H1 (cell line): ENCODE results near the gene PLD3. TPM values are rescaled to one million over a fixed set of nuclear protein-coding genes. Genes with fewer than 3 reads are reported as not detected.
A peak's percentile ranks its signal among the peaks of the same experiment; 100 is the strongest.

Experiments
- CTCF ChIA-PET: fragments of 300-600 bp; sonication (Branson Sonifier 250); formaldehyde crosslinking; loops from one replicate; lab custom pipeline; 2021; ENCODE audit not compliant: partially characterized antibody; lab: Charles Lee
- POLR2A ChIA-PET: fragments of 300-600 bp; sonication (Branson Sonifier 250); formaldehyde crosslinking; loops from one replicate; lab custom pipeline; 2021; ENCODE audit warnings: inconsistent platforms; ENCODE audit not compliant: partially characterized antibody; lab: Charles Lee
- DNase-seq, 2 experiments: peaks; one replicate each; pipeline versions ENCODE4 v3.0.0 to v3.0.0-alpha.2; 2010 to 2022; ENCODE audit warnings: low spot score in 2 of 2, low read depth in 1 of 2, mixed read lengths in 1 of 2
- FAIRE-seq: peaks from 2 replicates; lab custom pipeline; 2011; peaks lifted over from hg19 to GRCh38; lab: Jason Lieb, UNC
- H2AFZ ChIP-seq: 2 replicates; pipeline ENCODE4 v1.8.1; 2012; ENCODE audit warnings: low read length, inconsistent platforms
- H2AK5ac ChIP-seq: 2 replicates; pipeline ENCODE4 v1.6.1; 2013; ENCODE audit warnings: low read depth, low read length
- H2BK120ac ChIP-seq: replicated peaks from 2 replicates; pipeline ENCODE3; 2013; ENCODE audit warnings: low read depth, low read length, inconsistent platforms
- H2BK12ac ChIP-seq: 2 replicates; pipeline ENCODE4 v1.6.1; 2013; ENCODE audit warnings: low read depth, low read length
- H2BK15ac ChIP-seq: 2 replicates; pipeline ENCODE4 v1.6.1; 2013; ENCODE audit warnings: low read length
- H2BK20ac ChIP-seq: 2 replicates; pipeline ENCODE4 v1.6.1; 2013; ENCODE audit warnings: low read length
- H2BK5ac ChIP-seq: 2 replicates; pipeline ENCODE4 v1.6.1; 2013; ENCODE audit warnings: low read depth, low read length
- H3K14ac ChIP-seq: 2 replicates; pipeline ENCODE4 v1.6.1; 2013; ENCODE audit warnings: inconsistent platforms; ENCODE audit not compliant: insufficient read length
- H3K18ac ChIP-seq: 2 replicates; pipeline ENCODE4 v1.6.1; 2013; ENCODE audit warnings: low read length; ENCODE audit errors: extremely low read depth
- H3K23ac ChIP-seq: 2 replicates; pipeline ENCODE4 v1.6.1; 2013; ENCODE audit warnings: inconsistent platforms; ENCODE audit not compliant: insufficient read length
- H3K23me2 ChIP-seq: 2 replicates; pipeline ENCODE4 v1.6.1; 2013; ENCODE audit warnings: low read depth, low read length
- H3K27ac ChIP-seq: 2 replicates; pipeline ENCODE4 v1.6.1; 2011; ENCODE audit warnings: low read depth, low read length, inconsistent platforms
- H3K27me3 ChIP-seq, 4 experiments: replicated peaks in 1 of 4; 1 replicate in 1 of 4; 2 replicates in 3 of 4; pipeline versions ENCODE4 v1.6.1 to v1.8.1; 2011 to 2013; ENCODE audit warnings: low read length in 3 of 4, mild to moderate bottlenecking in 3 of 4, inconsistent platforms in 2 of 4, mixed read lengths in 2 of 4, moderate library complexity in 1 of 4; ENCODE audit not compliant: control insufficient read depth in 3 of 4, insufficient read depth in 3 of 4; ENCODE audit errors: extremely low read depth in 1 of 4
- H3K36me3 ChIP-seq, 4 experiments: 2 replicates each; pipeline versions ENCODE4 v1.6.1 to v1.8.1; 2011 to 2013; ENCODE audit warnings: mild to moderate bottlenecking in 4 of 4, low read length in 3 of 4, moderate library complexity in 2 of 4, control low read depth in 1 of 4, inconsistent platforms in 1 of 4; ENCODE audit not compliant: insufficient read depth in 4 of 4, control insufficient read depth in 2 of 4
- H3K4ac ChIP-seq: replicated peaks from 2 replicates; pipeline ENCODE3; 2013; ENCODE audit warnings: low read length, low read depth, mixed read lengths, inconsistent platforms; ENCODE audit not compliant: insufficient read length
- H3K4me1 ChIP-seq, 4 experiments: replicated peaks in 1 of 4; 1 replicate in 1 of 4; 2 replicates in 3 of 4; pipeline versions ENCODE4 v1.6.1 to v1.8.1; 2011 to 2013; ENCODE audit warnings: low read length in 3 of 4, inconsistent platforms in 2 of 4, mixed read lengths in 1 of 4; ENCODE audit not compliant: insufficient read depth in 4 of 4, control insufficient read depth in 3 of 4
- H3K4me2 ChIP-seq, 2 experiments: 2 replicates each; pipeline versions ENCODE4 v1.6.1 to v1.8.1; 2011 to 2013; ENCODE audit warnings: low read depth in 2 of 2, low read length in 2 of 2, control low read depth in 1 of 2, inconsistent platforms in 1 of 2, mild to moderate bottlenecking in 1 of 2; ENCODE audit not compliant: insufficient read depth in 1 of 2
- H3K4me3 ChIP-seq, 4 experiments: fragments of 200-600, 300-600 bp in 1 of 4; sonication (generic), shearing (Covaris generic), sonication (Bioruptor Twin) in 1 of 4; 2 replicates each; pipeline versions ENCODE4 v1.5.1 to v1.8.1; 2011 to 2016; ENCODE audit warnings: low read length in 4 of 4, low read depth in 3 of 4, control low read depth in 2 of 4, inconsistent platforms in 2 of 4, mild to moderate bottlenecking in 2 of 4, mixed read lengths in 1 of 4, moderate library complexity in 1 of 4; ENCODE audit not compliant: insufficient read depth in 2 of 4; ENCODE audit errors: extremely low read depth in 1 of 4
- H3K56ac ChIP-seq: replicated peaks from 2 replicates; pipeline ENCODE3; 2013; ENCODE audit warnings: low read depth, mild to moderate bottlenecking, mixed read lengths, low read length, inconsistent platforms; ENCODE audit not compliant: insufficient read length
- H3K79me1 ChIP-seq: 2 replicates; pipeline ENCODE4 v1.6.1; 2013; ENCODE audit warnings: low read depth, low read length, control low read depth
- H3K79me2 ChIP-seq, 2 experiments: 2 replicates each; pipeline versions ENCODE4 v1.6.1 to v1.8.1; 2012 to 2013; ENCODE audit warnings: low read length in 2 of 2, mild to moderate bottlenecking in 2 of 2, inconsistent platforms in 1 of 2; ENCODE audit not compliant: insufficient read depth in 2 of 2, control insufficient read depth in 1 of 2
- H3K9ac ChIP-seq, 4 experiments: replicated peaks in 1 of 4; 1 replicate in 1 of 4; 2 replicates in 3 of 4; pipeline versions ENCODE4 v1.6.1 to v1.8.1; 2011 to 2013; ENCODE audit warnings: low read depth in 3 of 4, low read length in 3 of 4, control low read depth in 2 of 4, mild to moderate bottlenecking in 2 of 4, moderate library complexity in 2 of 4, inconsistent platforms in 1 of 4; ENCODE audit errors: extremely low read depth in 1 of 4
- H3K9me3 ChIP-seq, 2 experiments: 2 replicates each; pipeline versions ENCODE4 v1.6.1 to v1.8.1; 2012 to 2013; ENCODE audit warnings: mild to moderate bottlenecking in 2 of 2, moderate library complexity in 2 of 2, control low read depth in 1 of 2, inconsistent platforms in 1 of 2, low read depth in 1 of 2, low read length in 1 of 2, mixed read lengths in 1 of 2; ENCODE audit not compliant: insufficient read depth in 2 of 2
- H4K20me1 ChIP-seq, 2 experiments: replicated peaks in 1 of 2; 2 replicates each; pipeline versions ENCODE3 to v1.8.1; 2011 to 2013; ENCODE audit warnings: inconsistent platforms in 2 of 2, low read length in 2 of 2, mild to moderate bottlenecking in 1 of 2; ENCODE audit not compliant: insufficient read depth in 2 of 2, control insufficient read depth in 1 of 2
- H4K5ac ChIP-seq: 2 replicates; pipeline ENCODE4 v1.6.1; 2013; ENCODE audit warnings: low read length, low read depth, mixed read lengths, inconsistent platforms; ENCODE audit not compliant: insufficient read length
- H4K8ac ChIP-seq: 2 replicates; pipeline ENCODE4 v1.8.0; 2013; ENCODE audit warnings: mild to moderate bottlenecking, moderate library complexity, low read length, inconsistent platforms; ENCODE audit not compliant: insufficient read depth; ENCODE audit errors: extremely low read depth
- H4K91ac ChIP-seq: replicated peaks from 2 replicates; pipeline ENCODE3; 2013; ENCODE audit warnings: low read length, mixed read lengths, inconsistent platforms; ENCODE audit not compliant: insufficient read length
- BCL11A ChIP-seq, 2 experiments: IDR thresholded peaks; one replicate each; pipeline ENCODE4 v1.6.1; 2011; ENCODE audit warnings: low read depth in 2 of 2, low read length in 2 of 2, mild to moderate bottlenecking in 2 of 2
- BRCA1 ChIP-seq: IDR thresholded peaks from 2 replicates; pipeline ENCODE4 v1.6.1; 2012; ENCODE audit warnings: low read depth, low read length, improper control_type of control experiment
- CEBPB ChIP-seq: IDR thresholded peaks from 2 replicates; pipeline ENCODE4 v1.6.1; 2012; ENCODE audit warnings: low read depth, low read length
- CHD1 ChIP-seq: IDR thresholded peaks from 2 replicates; pipeline ENCODE4 v1.6.1; 2012; ENCODE audit warnings: low read depth, low read length, improper control_type of control experiment
- CREB1 ChIP-seq: IDR thresholded peaks from 2 replicates; pipeline ENCODE4 v1.6.1; 2012; ENCODE audit warnings: inconsistent platforms
- GTF2F1 ChIP-seq: IDR thresholded peaks from 2 replicates; pipeline ENCODE4 v1.6.1; 2012; ENCODE audit warnings: low read depth, low read length, improper control_type of control experiment, borderline replicate concordance
- KDM4A ChIP-seq: IDR thresholded peaks from one replicate; pipeline ENCODE4 v1.7.1; 2012; ENCODE audit warnings: low read depth, mild to moderate bottlenecking, moderate library complexity, low read length, inconsistent platforms; ENCODE audit not compliant: severe bottlenecking
- POLR2A ChIP-seq, 2 experiments: IDR thresholded peaks; 1 replicate in 1 of 2; 2 replicates in 1 of 2; pipeline ENCODE4 v1.6.1; 2011; ENCODE audit warnings: low read depth in 2 of 2, low read length in 2 of 2, mild to moderate bottlenecking in 2 of 2; ENCODE audit errors: control extremely low read depth in 1 of 2
- POU5F1 ChIP-seq: IDR thresholded peaks from 2 replicates; pipeline ENCODE4 v1.6.1; 2011; ENCODE audit warnings: low read depth, mild to moderate bottlenecking, low read length, moderate library complexity
- RBBP5 ChIP-seq: IDR thresholded peaks from 2 replicates; pipeline ENCODE4 v1.7.1; 2012; ENCODE audit warnings: low read depth, mild to moderate bottlenecking, inconsistent platforms, low read length, moderate library complexity, borderline replicate concordance
- SUZ12 ChIP-seq: fragments of 200-600 bp; sonication (generic); IDR thresholded peaks from 2 replicates; pipeline ENCODE4 v1.6.1; 2012; ENCODE audit warnings: mild to moderate bottlenecking, inconsistent platforms, low read length, moderate library complexity, mixed read lengths
- WGBS, 2 experiments: shearing (Covaris generic) in 1 of 2; methylation state at CpG; one replicate each; pipeline versions ENCODE4 v1.1.6 to v1.1.7; 2013 to 2015; ENCODE audit warnings: low lambda C conversion rate in 2 of 2, mixed read lengths in 2 of 2, inconsistent platforms in 1 of 2, low coverage in 1 of 2, missing lambda C conversion rate in 1 of 2; ENCODE audit not compliant: insufficient replicate concordance in 2 of 2, insufficient coverage in 1 of 2, insufficient read length in 1 of 2; ENCODE audit errors: extremely low coverage in 1 of 2, missing lambda C conversion rate in 1 of 2; 5-methylcytosine and 5-hydroxymethylcytosine counted together
- polyA plus RNA-seq, 7 experiments: library from polyadenylated mRNA; depleted of rRNA in 3 of 7; stranded (reverse) in 5 of 7; unstranded in 2 of 7; fragments of >200 nt in 5 of 7; fragments of 200-250 nt in 2 of 7; gene quantifications; 1 replicate in 5 of 7; 2 replicates in 1 of 7; 4 replicates in 1 of 7; pipeline versions ENCODE4 v1.2.1 to v1.2.3, GENCODE V29; 2011 to 2013; ENCODE audit warnings: missing spikeins in 2 of 7, mixed read lengths in 2 of 7
- total RNA-seq: library from RNA; stranded (reverse); fragmentation: NEBNext Ultra II Directional; extraction: Animal tissue kit (Norgen Biotek cat#: 25700); gene quantifications from 2 replicates; pipeline ENCODE4 v1.2.1, GENCODE V29; 2021
- TF ChIP-seq, protein P1 (sequence below): IDR thresholded peaks from 2 replicates; pipeline ENCODE4 v1.6.1; 2011; ENCODE audit warnings: low read depth, mild to moderate bottlenecking, low read length; ENCODE audit not compliant: insufficient read depth

The PLD3 gene
- total and polyA plus RNA-seq, 2 of the 8 experiments (the other 6 are each of a cell fraction or from before 2014, with no cell fraction given), result 180 to 543 TPM

DNA sequence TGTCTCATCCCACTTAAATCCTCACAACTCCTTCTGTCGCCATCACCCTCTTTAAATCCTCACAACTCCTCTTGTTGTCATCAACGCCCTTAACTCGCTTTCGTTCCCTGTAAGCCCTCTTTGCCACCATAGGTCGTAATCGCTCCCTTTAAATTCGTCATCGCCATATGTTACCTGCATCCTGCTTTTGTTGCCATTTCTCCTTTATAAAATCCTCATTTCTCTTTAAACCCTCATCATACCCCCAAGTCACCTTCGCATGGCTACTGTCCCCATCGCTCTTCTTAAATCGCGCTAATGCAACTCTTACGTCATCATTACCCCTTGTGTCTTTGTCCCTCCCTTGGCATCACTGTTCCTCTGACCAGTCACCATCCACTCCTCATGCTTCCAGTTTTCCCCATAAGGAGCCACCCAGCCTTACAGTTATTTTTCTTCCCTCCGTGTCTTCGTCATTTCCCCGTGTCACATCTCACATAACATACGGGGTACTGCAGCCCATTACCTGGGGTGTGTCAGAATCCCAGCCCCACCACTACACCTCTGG, 539 bp downstream of the PLD3 start:
- H2BK12ac ChIP-seq, result peak overlapping the region; percentile 84
- DNase-seq, result no peak
- H3K23ac ChIP-seq, result no peak overlapping the region
- no peak for TF ChIP-seq POU5F1
- no peak for TF ChIP-seq BRCA1
- TF ChIP-seq CREB1, result peak; percentile 36; the same call in 1 of the 2 replicates
- TF ChIP-seq GTF2F1, result no peak
- no peak for TF ChIP-seq SUZ12
- no peak for TF ChIP-seq RBBP5
- TF ChIP-seq, protein P1, sequence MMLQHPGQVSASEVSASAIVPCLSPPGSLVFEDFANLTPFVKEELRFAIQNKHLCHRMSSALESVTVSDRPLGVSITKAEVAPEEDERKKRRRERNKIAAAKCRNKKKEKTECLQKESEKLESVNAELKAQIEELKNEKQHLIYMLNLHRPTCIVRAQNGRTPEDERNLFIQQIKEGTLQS, result no peak
- no peak for TF ChIP-seq BCL11A (IDR thresholded peaks at IDR 0.05; ENCODE audit: low read depth in 2 of 2, low read length in 2 of 2)
- TF ChIP-seq POLR2A (IDR thresholded peaks at IDR 0.05; ENCODE audit: control extremely low read depth in 1 of 2, low read depth in 2 of 2, low read length in 2 of 2), result peak in 1 of 2 experiments; percentile 53; a peak in 2 of 3 replicates
- no peak for TF ChIP-seq CHD1
- TF ChIP-seq CEBPB, result peak; percentile 68; the same call in 1 of the 2 replicates
- TF ChIP-seq KDM4A, result peak; percentile 31

More for the DNA sequence above, 539 bp downstream of the PLD3 start:
- H4K5ac ChIP-seq, result no peak overlapping the region
- ChIA-PET POLR2A (interaction anchor here (0.6 to 1.5 kb wide), 2 partner anchors 31 to 85 kb away, joined by 3 to 4 read pairs; no protein-coding TSS in a partner anchor), CTCF (interaction anchor here (2.9 kb wide), 1 partner anchor 116 kb away, joined by 8 read pairs; the partner anchor contains the start of gene BLVRB)
- peaks cover 3 to 20% of the 10 kb centered on the region in 2 experiments; a peak in 3 of 4 replicates for H3K79me2 ChIP-seq
- peaks cover 6% of the 10 kb centered on the region for H3K23me2 ChIP-seq
- peak overlapping the region; percentile 1 for H3K18ac ChIP-seq
- H3K56ac ChIP-seq, result no peak overlapping the region
- no peak overlapping the region for H4K8ac ChIP-seq
- peak overlapping the region; percentile 34 to 48 (median 40) for H3K9ac ChIP-seq
- 0 out of 2 replicates have a peak overlapping the region, but pooled peaks have one; percentile 42 for H3K27ac ChIP-seq
- H3K9me3 ChIP-seq, result no peaks in the 10 kb centered on the region
- no peak overlapping the region for H2BK20ac ChIP-seq
- H3K14ac ChIP-seq, result no peak overlapping the region
- H2AFZ ChIP-seq, result peak overlapping the region; percentile 54; the same call in 1 of the 2 replicates
- 32 to 100% methylated on average over 2 to 17 of the region's 17 CpGs for WGBS, 2 experiments
- H3K4me3 ChIP-seq, result peak overlapping the region; percentile 80 to 92 (median 87)
- H2BK120ac ChIP-seq, result no peak overlapping the region
- peaks cover 0 to 2% (median 0%) of the 10 kb centered on the region in 4 experiments; a peak in 1 of 7 replicates for H3K4me1 ChIP-seq
- peak overlapping the region; percentile 82 for H3K4ac ChIP-seq
- peak overlapping the region; percentile 66; the same call in 1 of the 2 replicates for H2BK5ac ChIP-seq
- H3K79me1 ChIP-seq, result no peaks in the 10 kb centered on the region
- no peak overlapping the region for H2BK15ac ChIP-seq
- H2AK5ac ChIP-seq, result peak overlapping the region; percentile 69; the same call in 1 of the 2 replicates
- peak overlapping the region; percentile 74 to 94 for H3K4me2 ChIP-seq
- no peak overlapping the region for H4K91ac ChIP-seq
- H3K36me3 ChIP-seq, result no peaks in the 10 kb centered on the region
- no peaks in the 10 kb centered on the region for H3K27me3 ChIP-seq
- FAIRE-seq, result no peak
- H4K20me1 ChIP-seq, result peaks cover 0 to 2% of the 10 kb centered on the region in 2 experiments
